SKM-1 treated with dmso at 0.1 percent for 144 hours (cell line): ENCODE results near the gene PREP.
"Not testable (repeated sequence)": the region's sequence is repeated elsewhere in the genome, so short reads cannot be mapped to it uniquely, and the experiment has no call there.

Experiments used
- DNase-seq: peaks from one replicate; lab custom pipeline; 2025; ENCODE audit not compliant: unreplicated experiment; lab: John Stamatoyannopoulos, UW

Gene PREP

DNA sequence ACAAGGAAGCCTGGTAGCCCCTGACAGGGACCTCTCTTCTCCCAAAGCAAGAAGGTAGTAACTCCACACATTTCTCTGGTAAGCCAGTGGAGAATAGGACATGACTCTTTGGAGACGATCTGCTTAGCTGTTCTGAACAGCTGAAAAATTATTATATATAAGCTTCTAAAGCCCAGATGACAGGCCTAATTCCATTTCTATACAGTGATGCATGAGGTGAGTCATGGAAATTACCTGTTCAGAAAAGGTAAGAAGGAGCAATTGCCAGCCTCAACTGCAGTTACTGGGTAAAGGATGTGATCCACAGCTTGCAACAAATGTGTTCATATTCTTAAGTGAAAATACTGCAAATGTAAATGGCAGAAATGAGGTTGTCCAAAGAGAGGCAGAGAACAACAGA, 54.0 kb downstream of the PREP start:
- no peak for DNase-seq

DNA sequence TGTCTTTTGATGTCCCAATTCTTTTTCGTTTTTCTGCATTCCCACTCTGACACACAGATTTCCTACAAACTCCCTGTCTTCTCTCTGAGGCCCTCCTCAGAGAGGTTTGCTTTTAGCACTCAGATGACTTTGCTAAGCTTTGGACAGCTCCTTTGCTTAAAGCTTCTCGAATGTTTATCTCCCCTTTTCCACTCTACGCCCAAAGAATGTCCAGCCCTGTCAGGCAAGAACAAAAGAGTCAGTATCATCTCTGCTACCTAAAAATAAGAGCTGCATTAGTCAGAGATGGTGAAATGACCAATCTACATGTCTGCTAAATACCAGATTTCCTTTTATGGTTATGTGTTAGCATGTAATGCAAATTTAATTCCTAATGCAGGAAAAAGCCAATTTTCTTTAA, 56.8 kb downstream of the PREP start:
- no peak for DNase-seq

DNA sequence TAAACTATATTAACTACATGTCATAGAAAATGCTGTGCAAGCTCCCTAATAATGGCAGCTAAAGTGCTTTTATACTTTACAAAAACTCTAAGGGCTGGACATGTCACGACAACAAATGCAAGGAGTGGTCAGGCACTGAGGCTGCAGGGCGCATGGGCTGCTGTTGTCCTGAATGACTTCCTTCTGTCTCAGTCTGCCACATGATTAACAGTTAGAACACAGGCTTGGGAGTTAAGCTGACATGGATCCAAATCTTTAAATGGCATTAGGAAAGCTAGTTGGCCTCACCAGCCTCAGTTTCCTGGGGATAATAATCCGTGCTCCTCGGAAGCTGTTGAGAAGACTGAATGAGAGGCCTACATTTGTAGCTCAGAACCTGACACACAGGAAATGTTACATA, 57.4 kb downstream of the PREP start:
- DNase-seq = no peak

DNA sequence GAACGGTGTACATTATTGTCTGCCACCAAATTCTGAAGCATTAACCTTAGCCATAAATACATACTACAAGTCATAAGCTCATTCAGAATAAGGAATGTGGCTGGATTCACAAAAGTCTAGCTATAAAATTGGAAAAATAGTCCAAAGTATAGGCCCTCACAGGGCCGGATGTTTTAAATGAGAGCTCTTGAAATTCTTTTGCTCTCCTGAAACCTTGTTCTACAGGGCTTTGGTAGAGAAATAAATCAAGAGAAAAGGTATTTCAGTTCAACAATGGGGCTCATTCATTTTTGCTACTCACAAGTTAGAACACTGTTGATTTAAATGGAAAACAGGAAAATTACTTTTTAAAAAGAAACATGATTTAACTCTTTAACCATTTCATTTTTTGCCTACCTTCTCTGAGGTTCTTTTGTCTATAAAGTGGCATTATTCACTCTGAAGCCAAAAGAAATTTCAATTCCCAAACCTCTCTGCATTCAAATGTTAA, 58.0 kb downstream of the PREP start:
- DNase-seq = no peak

DNA sequence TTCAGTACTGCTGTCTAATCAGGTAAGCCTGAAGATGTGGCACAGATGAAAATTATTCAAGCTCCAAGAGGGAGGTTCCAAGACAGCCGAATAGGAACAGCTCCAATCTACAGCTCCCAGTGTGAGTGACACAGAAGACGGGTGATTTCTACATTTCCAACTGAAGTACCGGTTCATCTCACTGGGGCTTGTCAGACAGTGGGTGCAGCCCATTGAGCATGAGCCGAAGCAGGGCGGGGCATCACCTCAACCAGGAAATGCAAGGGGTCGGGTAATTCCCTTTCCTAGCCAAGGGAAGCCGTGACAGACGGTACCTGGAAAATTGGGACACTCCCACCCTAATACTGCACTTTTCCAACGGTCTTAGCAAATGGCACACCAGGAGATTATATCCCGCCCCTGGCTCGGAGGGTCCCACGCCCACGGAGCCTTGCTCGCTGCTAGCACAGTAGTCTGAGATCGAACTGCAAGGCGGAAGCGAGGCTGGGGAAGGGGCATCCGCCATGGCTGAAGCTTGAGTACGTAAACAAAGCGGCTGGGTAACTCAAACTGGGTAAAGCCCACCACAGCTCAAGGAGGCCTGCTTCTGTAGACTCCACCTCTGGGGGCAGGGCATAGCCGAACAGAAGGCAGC, 64.4 kb downstream of the PREP start:
- not testable (repeated sequence) for DNase-seq

DNA sequence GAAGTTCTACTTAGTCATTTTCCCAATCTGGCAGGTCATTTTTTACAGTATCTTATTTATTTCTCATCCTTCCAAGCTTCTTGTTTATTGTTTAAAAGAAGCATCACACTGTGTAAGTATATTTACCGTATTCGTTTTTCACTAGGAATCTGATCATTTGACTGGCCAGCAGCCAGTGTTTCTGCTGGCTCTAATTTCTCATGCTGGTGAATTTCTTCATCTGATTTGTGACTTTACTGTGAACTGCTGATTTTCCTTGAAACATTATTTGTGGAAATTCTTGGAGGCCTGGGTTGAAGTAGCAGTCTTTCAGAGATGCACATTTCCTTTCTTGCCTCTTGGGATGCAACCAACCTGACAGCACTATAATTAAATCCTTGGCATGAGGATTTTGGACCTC, 65.9 kb downstream of the PREP start:
- no peak for DNase-seq

DNA sequence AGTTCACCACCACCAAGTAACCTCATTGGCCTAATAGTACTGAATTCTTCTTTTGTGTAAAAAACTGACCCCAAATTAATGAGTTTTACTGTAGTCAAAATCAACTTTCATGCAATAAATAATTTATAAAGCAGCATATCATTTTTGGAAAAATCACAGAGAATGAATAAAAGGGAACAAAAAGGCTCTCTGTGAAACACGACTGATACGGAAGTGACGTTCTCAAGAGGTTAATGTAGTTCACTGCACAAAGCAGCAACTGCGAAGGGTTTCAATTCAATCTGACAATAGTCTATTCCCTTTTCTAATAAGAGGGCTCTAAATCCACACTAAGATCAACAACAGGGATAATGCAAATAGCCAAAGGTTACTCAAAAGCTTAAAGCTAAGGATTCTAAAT, 70.3 kb downstream of the PREP start:
- DNase-seq = no peak

DNA sequence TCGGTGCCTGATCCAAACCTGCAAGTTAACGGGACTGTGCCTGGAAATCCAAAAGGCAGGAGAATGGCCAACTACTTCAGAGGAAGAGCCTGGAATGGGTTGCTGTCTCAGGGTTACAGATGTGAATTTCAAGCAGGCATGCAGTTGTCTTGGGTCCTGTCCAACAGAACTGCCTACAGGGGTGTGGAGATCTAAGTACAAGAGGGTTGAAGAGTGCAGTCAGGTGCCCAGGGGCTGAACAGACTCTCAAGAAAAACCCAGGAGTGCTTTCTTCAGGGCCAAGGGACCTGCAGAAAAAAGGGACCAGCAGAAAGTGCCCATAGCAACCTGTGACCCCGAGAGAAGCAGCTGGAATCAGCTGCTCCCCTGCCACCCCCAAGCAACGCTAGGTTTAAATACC, 71.0 kb downstream of the PREP start:
- no peak for DNase-seq

DNA sequence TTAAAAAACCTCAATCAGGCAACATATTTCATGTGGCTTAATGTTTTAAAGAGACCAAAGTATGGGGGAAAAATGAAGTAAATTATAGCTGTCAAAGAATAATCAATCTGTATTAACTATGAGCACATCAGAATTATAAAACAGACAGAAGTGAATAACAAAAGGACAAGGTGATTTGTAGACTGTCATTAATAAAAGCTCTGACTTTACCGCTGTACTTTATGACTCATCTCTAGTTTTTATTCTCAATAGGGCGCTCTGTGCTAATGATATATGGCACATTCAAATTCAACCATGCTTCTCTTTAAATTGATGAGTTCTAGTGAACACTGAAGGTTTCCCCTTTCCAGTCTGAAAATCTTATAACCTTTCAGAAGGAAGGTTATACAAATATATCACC, 72.0 kb downstream of the PREP start:
- DNase-seq = no peak

DNA sequence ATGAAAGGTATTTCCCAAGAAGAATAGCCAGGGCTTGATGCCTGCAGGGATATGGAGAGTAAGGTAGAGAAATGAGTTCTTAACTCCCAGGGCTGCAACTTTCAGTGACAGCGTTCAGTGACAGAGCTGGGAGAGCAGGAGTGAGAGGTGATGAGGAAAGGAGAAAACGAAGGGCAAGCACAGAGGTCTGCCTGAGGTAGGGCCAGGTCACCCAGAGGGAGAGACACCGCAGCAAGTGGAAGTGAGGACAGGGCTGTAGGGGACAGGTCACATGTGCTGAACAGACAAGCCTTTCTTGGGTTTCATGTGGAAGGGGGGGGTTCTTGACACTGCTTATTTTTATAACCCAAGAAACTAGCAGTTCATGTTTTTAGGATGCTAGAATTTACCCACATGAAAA, 72.5 kb downstream of the PREP start:
- DNase-seq = no peak

DNA sequence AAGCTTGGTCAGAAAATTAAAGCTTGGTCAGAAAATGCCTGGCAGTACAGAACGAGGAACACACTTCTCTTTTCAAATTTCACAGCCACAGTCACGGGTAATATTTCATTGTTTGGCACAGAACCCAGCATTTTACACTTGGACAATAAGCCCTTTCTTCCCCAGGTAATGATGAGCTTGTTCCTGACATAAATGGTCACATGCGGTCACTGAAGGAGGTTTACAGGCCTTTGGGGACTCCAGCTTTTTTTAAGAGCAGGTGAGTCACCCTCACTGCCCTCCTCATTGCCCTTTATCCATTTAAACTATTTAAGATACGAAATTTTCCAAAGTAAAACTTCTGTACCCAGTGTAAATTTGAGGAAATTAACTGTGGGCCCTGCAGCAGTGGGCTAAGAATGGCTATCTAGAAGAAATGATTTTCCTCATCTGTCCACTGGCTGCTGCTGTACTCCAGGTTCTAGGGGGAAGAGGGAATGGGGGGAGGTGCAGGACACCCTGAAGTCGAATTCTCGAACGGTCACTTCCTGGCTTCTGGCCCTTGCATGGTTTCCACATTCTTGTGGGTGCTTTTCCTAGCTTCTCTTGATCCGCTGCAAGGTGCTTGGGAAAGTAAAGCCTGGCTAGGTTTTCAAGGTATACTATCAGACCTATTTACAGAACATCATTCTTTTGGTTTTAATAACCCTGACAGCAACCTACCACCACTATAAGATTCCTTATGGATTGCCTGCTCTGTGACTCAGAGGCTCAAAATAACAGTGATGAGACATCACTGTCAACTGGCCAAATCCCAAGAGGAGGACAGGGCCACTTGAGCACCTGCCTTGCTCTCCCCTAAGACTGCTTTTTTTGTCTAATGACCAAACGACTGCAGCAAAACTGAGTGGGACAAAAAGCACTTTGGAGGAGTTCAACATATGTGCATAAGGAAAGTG, 75.8 kb downstream of the PREP start:
- no peak for DNase-seq

DNA sequence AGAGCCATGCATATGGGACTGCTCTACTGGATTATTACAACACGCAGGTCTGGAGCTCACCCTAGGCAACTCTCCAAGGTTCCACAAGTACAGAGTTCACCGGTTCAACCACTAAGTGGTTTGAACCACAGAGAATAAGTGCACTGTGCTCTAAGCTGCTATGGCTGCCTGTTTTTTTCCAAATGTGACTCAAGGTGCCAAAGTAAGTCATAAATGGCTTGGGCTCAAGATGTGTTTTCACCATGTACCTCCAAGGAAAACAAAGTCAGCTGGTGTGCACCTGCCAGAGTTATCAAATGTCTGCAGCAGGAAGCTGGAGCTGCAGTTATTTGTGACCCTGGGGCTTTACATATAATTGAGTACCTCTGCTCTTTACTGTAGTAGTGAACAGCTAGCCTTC, 76.7 kb downstream of the PREP start:
- DNase-seq = no peak

DNA sequence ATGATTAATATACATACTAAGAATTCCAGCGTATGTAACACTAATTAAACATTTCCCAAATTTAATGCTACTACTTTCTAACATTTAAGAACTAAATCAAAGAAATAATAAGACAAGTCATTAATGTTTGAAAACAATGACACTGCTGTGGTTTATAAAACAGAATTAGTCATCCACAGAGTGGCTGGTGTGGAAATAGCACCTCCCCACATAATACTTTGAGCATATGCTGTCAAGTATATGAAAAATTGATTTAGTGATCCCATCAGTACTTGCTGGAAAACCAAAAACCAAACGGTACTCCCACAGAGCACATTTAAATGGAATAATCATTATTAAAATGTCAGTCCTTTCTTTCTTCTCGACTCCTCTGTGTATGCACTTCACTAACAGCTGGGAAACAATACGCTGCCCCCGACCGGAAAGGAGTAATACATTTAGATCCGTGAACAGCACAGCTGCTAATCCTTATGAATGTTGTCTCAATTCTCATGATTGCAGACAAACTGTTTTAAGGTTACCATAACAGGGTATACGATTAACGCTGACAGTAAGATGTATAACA, 78.4 kb downstream of the PREP start:
- no peak for DNase-seq

DNA sequence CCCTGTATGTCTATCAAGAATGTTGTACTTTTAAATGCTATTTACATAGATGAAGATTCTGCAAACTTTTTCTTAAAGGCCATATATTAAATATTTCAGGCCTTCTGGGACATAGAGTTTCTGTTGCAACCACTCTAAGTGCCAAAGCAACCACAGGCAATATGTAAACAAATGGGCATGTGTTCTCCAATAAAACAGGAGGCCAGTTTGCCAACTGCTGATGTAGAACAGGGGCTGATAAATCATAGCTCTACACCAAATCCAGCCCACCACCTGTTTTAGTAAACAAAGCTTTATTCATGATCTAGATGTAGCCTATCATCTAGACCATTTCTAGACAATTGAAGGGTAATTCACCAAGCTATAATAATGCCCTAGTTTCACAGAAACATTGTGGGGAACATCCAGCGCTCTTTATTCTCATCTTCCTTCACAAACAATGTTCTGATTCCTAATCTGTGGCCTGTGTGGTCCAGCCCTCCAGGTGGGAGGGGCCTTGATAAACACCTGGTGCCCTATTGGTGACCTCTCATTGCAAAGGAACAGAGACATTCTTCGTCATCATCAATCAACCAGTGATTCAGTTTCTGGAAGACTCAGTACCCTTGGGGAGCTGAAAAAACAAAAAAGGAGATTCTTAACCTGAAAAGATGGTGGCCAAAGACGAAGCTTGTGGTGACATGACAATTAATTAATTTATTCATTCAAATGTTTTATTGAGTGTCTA, 80.2 kb downstream of the PREP start:
- DNase-seq = no peak

DNA sequence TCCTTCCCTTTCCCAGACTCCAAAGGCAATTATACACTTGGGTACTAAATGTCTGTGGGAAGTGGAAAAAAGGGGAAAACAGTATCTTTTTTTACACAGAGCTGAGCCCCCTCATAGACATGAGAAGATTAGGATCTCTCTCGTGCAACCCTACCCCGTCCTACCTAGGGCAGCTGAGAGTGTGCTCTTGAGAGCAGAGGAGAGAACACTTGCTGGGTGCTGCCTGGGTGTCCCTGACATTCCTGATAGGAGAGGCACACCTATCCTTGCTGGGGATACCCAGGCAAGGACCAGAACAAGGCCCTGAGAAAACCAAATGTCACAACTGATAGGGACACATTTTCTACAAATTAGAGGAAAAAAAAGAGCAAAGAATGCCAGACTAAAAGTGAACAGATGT, 81.2 kb downstream of the PREP start:
- no peak for DNase-seq

DNA sequence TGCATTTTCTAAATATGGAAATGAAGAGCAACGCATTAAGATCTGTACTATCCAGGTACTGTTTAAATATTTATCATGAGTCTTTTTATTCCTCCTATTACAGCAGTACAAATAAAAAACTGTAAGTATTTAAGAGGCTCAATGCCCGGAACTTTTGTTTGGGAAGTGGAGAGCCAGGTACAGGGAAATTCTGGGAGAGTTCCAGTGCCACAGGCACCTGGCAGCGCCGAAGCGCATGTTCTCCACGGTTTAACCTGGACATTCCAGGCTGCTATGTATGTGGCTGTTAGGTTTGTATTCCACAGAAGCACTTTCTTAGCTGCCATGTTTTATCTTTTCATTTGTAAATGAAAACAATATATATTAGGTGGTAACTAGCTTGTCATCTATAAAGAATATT, 81.7 kb downstream of the PREP start:
- no peak for DNase-seq

DNA sequence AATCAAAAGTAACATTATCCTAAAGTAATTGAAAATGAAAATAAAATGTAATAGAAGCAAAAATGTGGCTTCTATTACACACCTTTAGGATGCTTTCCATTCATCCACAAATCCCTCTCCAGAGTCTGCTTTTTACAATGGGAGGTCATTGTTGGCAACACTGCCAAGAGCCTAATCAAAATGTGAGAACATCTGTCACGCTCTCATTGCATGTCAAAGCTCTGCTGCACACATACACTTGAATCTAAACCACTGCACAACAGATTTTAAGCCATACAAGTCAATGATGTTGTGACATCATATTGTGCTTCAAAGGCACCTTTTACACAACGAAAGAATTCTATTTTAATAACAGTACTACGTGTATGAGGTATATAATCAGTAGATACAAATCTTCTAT, 82.1 kb downstream of the PREP start:
- DNase-seq = no peak

DNA sequence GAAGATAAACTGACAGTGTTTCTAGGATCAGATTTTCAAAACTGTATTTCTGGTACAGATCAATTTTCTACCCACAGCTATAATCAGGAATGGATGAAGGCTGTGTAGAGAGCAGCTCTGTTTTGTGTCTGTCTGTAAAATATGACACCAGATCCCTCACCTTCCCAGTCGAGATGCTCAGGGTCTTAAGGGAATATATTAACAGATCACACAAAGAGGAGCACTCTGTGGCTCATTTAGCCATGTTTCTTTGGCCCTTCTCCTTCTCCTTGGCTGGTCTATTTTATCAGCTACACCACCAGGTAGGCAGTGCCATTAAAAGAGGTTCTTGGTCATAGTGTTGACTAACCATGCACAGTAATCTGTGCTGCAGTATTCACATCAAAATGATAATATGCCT, 82.6 kb downstream of the PREP start:
- DNase-seq = no peak

DNA sequence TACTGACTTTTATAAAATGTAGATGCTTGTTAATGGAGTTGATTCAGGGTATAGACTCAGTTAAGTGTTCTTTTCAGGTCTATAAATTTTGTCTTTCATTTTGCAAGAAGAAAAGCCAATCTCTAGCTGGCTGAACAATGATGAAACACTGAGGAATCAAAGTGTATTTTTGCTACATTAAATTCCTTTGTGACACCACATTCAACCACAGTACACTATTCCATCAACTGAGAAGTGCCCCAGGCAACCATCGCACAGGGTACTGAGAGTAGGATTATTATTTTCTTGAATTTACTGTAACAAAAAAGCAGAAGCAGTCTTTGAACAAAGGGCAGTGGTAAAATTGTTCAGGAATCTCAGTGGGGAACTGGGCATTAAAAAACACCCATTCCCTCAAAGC, 83.6 kb downstream of the PREP start:
- DNase-seq = no peak

DNA sequence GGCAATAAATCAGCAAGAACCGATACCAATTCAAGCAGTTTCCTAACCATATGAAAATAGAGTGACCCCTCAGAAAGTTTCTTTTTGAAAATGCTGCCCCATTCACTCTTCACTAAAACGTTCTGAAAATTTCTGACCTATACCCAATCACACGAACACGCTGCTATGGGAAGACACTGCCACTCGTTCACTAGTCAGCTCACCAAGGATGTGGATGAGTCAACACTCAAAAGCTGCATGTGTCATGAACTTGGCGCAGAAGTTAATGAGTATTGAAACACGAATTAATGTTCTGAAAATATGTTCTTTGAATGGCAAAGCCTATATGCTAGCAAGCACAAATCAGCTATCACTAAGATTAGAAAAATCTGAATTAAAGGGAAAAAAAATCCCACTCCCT, 84.2 kb downstream of the PREP start:
- no peak for DNase-seq
